ENCODE results near the gene TIMMDC1. TPM values are rescaled to one million over a fixed set of nuclear protein-coding genes. Genes with fewer than 3 reads are reported as not detected.
A peak's percentile ranks its signal among the peaks of the same experiment; 100 is the strongest.

The TIMMDC1 gene
- total and polyA plus RNA-seq, 10 of the 15 experiments (the other 5 are each of a cell fraction or from before 2014, with no cell fraction given), result 55.9 to 146 (median 72.1) TPM

DNA sequence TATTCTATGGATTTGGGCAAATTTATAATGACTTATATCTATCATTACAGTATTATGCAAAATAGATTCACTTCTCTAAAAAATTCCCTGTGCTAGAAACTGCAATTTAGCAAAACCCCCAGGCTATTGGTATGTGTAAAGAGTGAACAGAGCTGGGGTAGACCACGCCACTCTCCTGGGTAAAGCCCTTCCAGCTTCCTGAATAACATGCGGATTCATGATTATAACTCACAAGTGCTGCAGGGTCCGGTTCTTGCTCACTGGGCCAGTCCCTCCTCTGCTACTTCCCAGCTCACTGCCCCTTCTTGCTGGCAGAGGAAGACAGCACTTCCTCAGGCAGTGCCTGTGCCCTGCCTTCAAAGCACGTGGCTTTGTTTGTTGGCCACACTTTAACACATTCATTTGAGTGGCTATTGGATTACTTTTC, 57.0 kb downstream of the TIMMDC1 start (continued):
- TF ChIP-seq MAX (IDR thresholded peaks at IDR 0.05; ENCODE audit: low read depth, low read length), result peak; percentile 81
- no peak for TF ChIP-seq SIX5 (IDR thresholded peaks at IDR 0.05; ENCODE audit: low read depth, low read length, severe bottlenecking)
- TF ChIP-seq MXI1 (IDR thresholded peaks at IDR 0.05; ENCODE audit: low read depth, low read length), result peak; percentile 71; the same call in 1 of the 2 replicates
- 0 out of 4 replicates have a peak, but pooled peaks of 1 of the 2 experiments have one; percentile 62 for TF ChIP-seq IKZF2 (IDR thresholded peaks at IDR 0.05)
- TF ChIP-seq, protein P1, sequence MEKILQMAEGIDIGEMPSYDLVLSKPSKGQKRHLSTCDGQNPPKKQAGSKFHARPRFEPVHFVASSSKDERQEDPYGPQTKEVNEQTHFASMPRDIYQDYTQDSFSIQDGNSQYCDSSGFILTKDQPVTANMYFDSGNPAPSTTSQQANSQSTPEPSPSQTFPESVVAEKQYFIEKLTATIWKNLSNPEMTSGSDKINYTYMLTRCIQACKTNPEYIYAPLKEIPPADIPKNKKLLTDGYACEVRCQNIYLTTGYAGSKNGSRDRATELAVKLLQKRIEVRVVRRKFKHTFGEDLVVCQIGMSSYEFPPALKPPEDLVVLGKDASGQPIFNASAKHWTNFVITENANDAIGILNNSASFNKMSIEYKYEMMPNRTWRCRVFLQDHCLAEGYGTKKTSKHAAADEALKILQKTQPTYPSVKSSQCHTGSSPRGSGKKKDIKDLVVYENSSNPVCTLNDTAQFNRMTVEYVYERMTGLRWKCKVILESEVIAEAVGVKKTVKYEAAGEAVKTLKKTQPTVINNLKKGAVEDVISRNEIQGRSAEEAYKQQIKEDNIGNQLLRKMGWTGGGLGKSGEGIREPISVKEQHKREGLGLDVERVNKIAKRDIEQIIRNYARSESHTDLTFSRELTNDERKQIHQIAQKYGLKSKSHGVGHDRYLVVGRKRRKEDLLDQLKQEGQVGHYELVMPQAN (conservative IDR thresholded peaks at IDR 0.05), result 0 out of 2 replicates have a peak, but pooled peaks have one; percentile 41
- TF ChIP-seq POLR2AphosphoS5 (IDR thresholded peaks at IDR 0.05; ENCODE audit: low read length), result peak; percentile 74; the same call in 1 of the 2 replicates
- TF ChIP-seq MYC (IDR thresholded peaks at IDR 0.05; ENCODE audit: insufficient read depth, insufficient read length, insufficient replicate concordance, low read length, severe bottlenecking), result no peak

DNA sequence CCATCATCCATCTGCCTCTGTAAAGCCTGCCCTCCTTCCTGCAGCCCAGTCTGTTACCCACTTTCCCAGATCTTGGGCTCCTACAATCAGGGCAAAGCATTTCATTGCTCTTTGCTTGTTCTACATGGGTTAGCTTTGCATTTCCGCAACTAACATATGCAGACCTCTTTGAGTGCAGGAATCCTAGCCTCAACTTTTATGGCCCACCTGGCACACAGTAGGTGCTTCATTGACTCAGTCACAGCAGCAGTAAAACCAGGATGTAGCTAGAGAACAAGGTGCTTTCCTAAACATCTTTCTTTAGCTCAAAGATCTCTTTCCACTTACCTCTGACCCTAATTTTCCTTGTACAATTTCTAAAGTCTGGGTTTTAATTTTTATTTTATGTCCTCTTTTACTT, 57.6 kb downstream of the TIMMDC1 start:
- Histone ChIP-seq H3K79me2 (ENCODE audit: control insufficient read depth, insufficient read depth, low read length) (peaks cover 97% of the 10 kb centered on the region), H3K27me3 (replicated peaks in 1 of 2; ENCODE audit: control insufficient read depth in 2 of 2, insufficient read depth in 2 of 2, low read length in 1 of 2) (no peaks in the 10 kb centered on the region), H3K9ac (ENCODE audit: control insufficient read depth, insufficient read depth, low read length) (peak overlapping the region; percentile 99), H3K27ac (ENCODE audit: control insufficient read depth, insufficient read depth) (peak overlapping the region; percentile 98), H3K36me3 (ENCODE audit: control insufficient read depth in 2 of 2, insufficient read depth in 2 of 2, low read length in 1 of 2) (peaks cover 0 to 3% of the 10 kb centered on the region in 2 experiments; a peak in 1 of 4 replicates), H3K4me3 (peak overlapping the region; percentile 76), H3K9me3 (replicated peaks; ENCODE audit: control insufficient read depth, insufficient read depth, low read length) (no peaks in the 10 kb centered on the region), H4K20me1 (ENCODE audit: control insufficient read depth, insufficient read depth) (no peaks in the 10 kb centered on the region), H3K4me1 (ENCODE audit: control insufficient read depth, insufficient read depth, low read length) (peaks cover 38% of the 10 kb centered on the region), H2AFZ (ENCODE audit: control insufficient read depth, low read depth, low read length) (no peak overlapping the region), H3K4me2 (ENCODE audit: control insufficient read depth, insufficient read depth) (peak overlapping the region; percentile 98)
- TSS peak; percentile 30 for BruUV-seq (replicated peaks)
- FAIRE-seq (no peak), DNase-seq (ENCODE audit: low read depth, low spot score) (no peak), ATAC-seq (no peak)
- RAD21 ChIA-PET (ENCODE audit: unreplicated experiment), result interaction anchor here (0.6 to 11.9 kb wide), 11 partner anchors 15 to 333 kb away, joined by 3 to 239 read pairs (median 3); no protein-coding TSS in a partner anchor
- TF ChIP-seq HCFC1 (IDR thresholded peaks at IDR 0.05; ENCODE audit: low read length) (no peak), NBN (IDR thresholded peaks at IDR 0.05) (0 out of 2 replicates have a peak, but pooled peaks have one; percentile 7), ZBED1 (IDR thresholded peaks at IDR 0.05; ENCODE audit: borderline replicate concordance) (peak; percentile 44), DPF2 (IDR thresholded peaks at IDR 0.05) (peak; percentile 85), KLF5 (IDR thresholded peaks at IDR 0.05; ENCODE audit: partially characterized antibody) (no peak), MTA2 (IDR thresholded peaks at IDR 0.05; ENCODE audit: low read depth) (no peak), PML (IDR thresholded peaks at IDR 0.05; ENCODE audit: low read length) (0 out of 2 replicates have a peak, but pooled peaks have one; percentile 6), WRNIP1 (IDR thresholded peaks at IDR 0.05; ENCODE audit: borderline replicate concordance, low read depth, low read length) (peak; percentile 97; the same call in 1 of the 2 replicates)
- TF ChIP-seq, protein P2, sequence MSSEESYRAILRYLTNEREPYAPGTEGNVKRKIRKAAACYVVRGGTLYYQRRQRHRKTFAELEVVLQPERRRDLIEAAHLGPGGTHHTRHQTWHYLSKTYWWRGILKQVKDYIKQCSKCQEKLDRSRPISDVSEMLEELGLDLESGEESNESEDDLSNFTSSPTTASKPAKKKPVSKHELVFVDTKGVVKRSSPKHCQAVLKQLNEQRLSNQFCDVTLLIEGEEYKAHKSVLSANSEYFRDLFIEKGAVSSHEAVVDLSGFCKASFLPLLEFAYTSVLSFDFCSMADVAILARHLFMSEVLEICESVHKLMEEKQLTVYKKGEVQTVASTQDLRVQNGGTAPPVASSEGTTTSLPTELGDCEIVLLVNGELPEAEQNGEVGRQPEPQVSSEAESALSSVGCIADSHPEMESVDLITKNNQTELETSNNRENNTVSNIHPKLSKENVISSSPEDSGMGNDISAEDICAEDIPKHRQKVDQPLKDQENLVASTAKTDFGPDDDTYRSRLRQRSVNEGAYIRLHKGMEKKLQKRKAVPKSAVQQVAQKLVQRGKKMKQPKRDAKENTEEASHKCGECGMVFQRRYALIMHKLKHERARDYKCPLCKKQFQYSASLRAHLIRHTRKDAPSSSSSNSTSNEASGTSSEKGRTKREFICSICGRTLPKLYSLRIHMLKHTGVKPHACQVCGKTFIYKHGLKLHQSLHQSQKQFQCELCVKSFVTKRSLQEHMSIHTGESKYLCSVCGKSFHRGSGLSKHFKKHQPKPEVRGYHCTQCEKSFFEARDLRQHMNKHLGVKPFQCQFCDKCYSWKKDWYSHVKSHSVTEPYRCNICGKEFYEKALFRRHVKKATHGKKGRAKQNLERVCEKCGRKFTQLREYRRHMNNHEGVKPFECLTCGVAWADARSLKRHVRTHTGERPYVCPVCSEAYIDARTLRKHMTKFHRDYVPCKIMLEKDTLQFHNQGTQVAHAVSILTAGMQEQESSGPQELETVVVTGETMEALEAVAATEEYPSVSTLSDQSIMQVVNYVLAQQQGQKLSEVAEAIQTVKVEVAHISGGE (CRISPR knock-in tag; IDR thresholded peaks at IDR 0.05), result peak; percentile 21; the same call in 1 of the 2 replicates
- SMC1A ChIA-PET (ENCODE audit: uncharacterized antibody, unreplicated experiment), result interaction anchor here (0.7 to 8.9 kb wide), 23 partner anchors 9 to 673 kb away, joined by 3 to 151 read pairs (median 4); partner anchors contain the start of genes COX17, PLA1A and TIMMDC1
- 25% methylated on average over 1 of the region's 1 CpG for WGBS (ENCODE audit: insufficient coverage, insufficient replicate concordance, low lambda C conversion rate, missing lambda C conversion rate)
- CTCF ChIA-PET, result interaction anchor here (0.6 to 6.0 kb wide), 9 partner anchors 15 to 125 kb away, joined by 3 to 46 read pairs (median 4); no protein-coding TSS in a partner anchor
- intact Hi-C loops (cut with micrococcal nuclease; ENCODE audit: unreplicated experiment), result loop anchor here (5.0 to 10.0 kb wide), 3 partner anchors 234 to 539 kb away; partner anchors contain the start of gene GSK3B
- POLR2A ChIA-PET, result interaction anchor here (0.7 to 6.4 kb wide), 13 partner anchors 10 to 125 kb away, joined by 3 to 104 read pairs (median 5); partner anchors contain the start of genes ADPRH, PLA1A and TIMMDC1
- in situ Hi-C loops (cut with MboI), result no loop called here

Data from GM12878 (cell line).